K562 (cell line): Measurements from ENCODE around the gene STARD6. TPM values are rescaled to one million over a fixed set of nuclear protein-coding genes. Genes with fewer than 3 reads are reported as not detected.
A peak's percentile ranks its signal among the peaks of the same experiment; 100 is the strongest.

Experiments used
- BCL6 ChIP-seq: fragments of 250-450 bp; sonication (Bioruptor Pico); IDR thresholded peaks from 2 replicates; pipeline ENCODE4 v1.4.0; 2020
- CCNT2 ChIP-seq: IDR thresholded peaks from 2 replicates; pipeline ENCODE4 v1.6.1; 2011; ENCODE audit warnings: borderline replicate concordance, low read depth, mild to moderate bottlenecking, moderate library complexity, mixed read lengths, low read length; ENCODE audit not compliant: insufficient read length; ENCODE audit errors: extremely low read depth
- DMBX1 ChIP-seq: fragments of 250-450 bp; sonication (Bioruptor Pico); IDR thresholded peaks from 2 replicates; pipeline ENCODE4 v1.8.0; 2022; ENCODE audit warnings: inconsistent platforms, mild to moderate bottlenecking, moderate library complexity, borderline replicate concordance
- HMG20B ChIP-seq: fragments of 250-450 bp; sonication (Bioruptor Pico); IDR thresholded peaks from 2 replicates; pipeline ENCODE4 v1.5.0; 2021; ENCODE audit warnings: mild to moderate bottlenecking
- HNRNPH1 ChIP-seq: fragments of 200-400 bp; formaldehyde crosslinking; optimal IDR thresholded peaks from 2 replicates; pipeline ENCODE3; 2017; ENCODE audit warnings: low read depth, mild to moderate bottlenecking, low read length, moderate library complexity
- NONO ChIP-seq, 2 experiments: fragments of 200-400 bp in 1 of 2; fragments of 450-650 bp in 1 of 2; formaldehyde crosslinking in 1 of 2; IDR thresholded peaks; 2 replicates each; pipeline ENCODE4 v1.6.1; 2017; ENCODE audit warnings: low read depth in 2 of 2, mild to moderate bottlenecking in 2 of 2, moderate library complexity in 2 of 2, low read length in 1 of 2
- PATZ1 ChIP-seq: fragments of 250-450 bp; sonication (Bioruptor Pico); IDR thresholded peaks from 2 replicates; pipeline ENCODE4 v1.5.0; 2020; ENCODE audit warnings: mild to moderate bottlenecking, borderline replicate concordance
- POLR2AphosphoS2 ChIP-seq: IDR thresholded peaks from 2 replicates; pipeline ENCODE4 v1.6.1; 2012; ENCODE audit warnings: low read length, improper control_type of control experiment
- POLR2H ChIP-seq: IDR thresholded peaks from 2 replicates; pipeline ENCODE4 v1.6.1; 2016; ENCODE audit warnings: missing genetic modification characterization, low read depth, mild to moderate bottlenecking, control low read depth, missing compliant biosample characterization, moderate library complexity
- TEAD4 ChIP-seq, 2 experiments: sonication (generic) in 1 of 2; formaldehyde crosslinking in 1 of 2; IDR thresholded peaks; 2 replicates each; pipeline versions ENCODE4 v1.6.1 to v1.8.0; 2012 to 2022; ENCODE audit warnings: borderline replicate concordance in 1 of 2, inconsistent platforms in 1 of 2, low read length in 1 of 2, mild to moderate bottlenecking in 1 of 2, missing genetic modification reagents in 1 of 2
- ZBTB33 ChIP-seq: sonication (generic); formaldehyde crosslinking; IDR thresholded peaks from 2 replicates; pipeline ENCODE4 v1.8.1; 2023; ENCODE audit warnings: mild to moderate bottlenecking, missing genetic modification reagents
- ZNF175 ChIP-seq: fragments of 200-800 bp; sonication (Bioruptor generic); IDR thresholded peaks from 2 replicates; pipeline ENCODE4 v1.6.1; 2016; ENCODE audit warnings: low read depth, mild to moderate bottlenecking, missing genetic modification characterization, missing compliant biosample characterization
- ZNF431 ChIP-seq: sonication (generic); formaldehyde crosslinking; IDR thresholded peaks from 2 replicates; pipeline ENCODE4 v1.8.0; 2022; ENCODE audit warnings: mild to moderate bottlenecking, missing genetic modification reagents
- polyA plus RNA-seq, 8 experiments: library from polyadenylated mRNA; depleted of rRNA in 4 of 8; stranded (reverse) in 5 of 8; unstranded in 3 of 8; fragments of >200 nt; fragmentation: Nextera tagmentation in 2 of 8; fragmentation: Illumina TruSeq in 1 of 8; extraction: Ambion mirVana in 2 of 8; extraction: Trizol in 1 of 8; gene quantifications; 2 replicates each; pipeline versions ENCODE4 v1.2.1 to v1.2.3, GENCODE V29; 2011 to 2014; ENCODE audit warnings: inconsistent platforms in 1 of 8, missing spikeins in 1 of 8
- total RNA-seq, 7 experiments: library from RNA; depleted of rRNA in 6 of 7; stranded (reverse); fragments of >200 nt in 6 of 7; fragmentation: Illumina TruSeq in 2 of 7; extraction: Trizol in 2 of 7; gene quantifications; 2 replicates each; pipeline versions ENCODE4 v1.2.1 to v1.2.3, GENCODE V29; 2011 to 2021; ENCODE audit warnings: low replicate concordance in 1 of 7
- TF ChIP-seq, protein P1 (sequence below): fragments of 250-450 bp; sonication (Bioruptor Pico); IDR thresholded peaks from 2 replicates; pipeline ENCODE4 v1.8.0; 2022; ENCODE audit warnings: moderate library complexity, mild to moderate bottlenecking, inconsistent platforms
- TF ChIP-seq, protein P2 (sequence below): fragments of 450-650 bp; IDR thresholded peaks from 2 replicates; pipeline ENCODE4 v1.6.1; 2017; ENCODE audit warnings: antibody characterized with exemption, mild to moderate bottlenecking

STARD6 gene
- total and polyA plus RNA-seq, 9 of the 15 experiments (the other 6 are each of a cell fraction or from before 2014, with no cell fraction given), result 0.11 to 0.15 TPM; not detected in 7

- TF ChIP-seq ZNF175 (CRISPR knock-in tag) (no peak), NONO (IDR thresholded peaks at IDR 0.05; ENCODE audit: low read depth in 2 of 2, low read length in 1 of 2) (0 out of 4 replicates have a peak, but pooled peaks of 1 of the 2 experiments have one; percentile 34), ZBTB33 (no peak), DMBX1 (no peak), POLR2AphosphoS2 (no peak), ZNF431 (CRISPR knock-in tag) (no peak), HMG20B (no peak), BCL6 (CRISPR knock-in tag) (no peak), PATZ1 (CRISPR knock-in tag) (no peak), HNRNPH1 (no peak), TEAD4 (IDR thresholded peaks at IDR 0.05; ENCODE audit: low read length) (no peak), TEAD4 (CRISPR knock-in tag; IDR thresholded peaks at IDR 0.05; ENCODE audit: borderline replicate concordance) (no peak), POLR2H (peak; percentile 48), CCNT2 (peak; percentile 25)
- TF ChIP-seq, protein P1, sequence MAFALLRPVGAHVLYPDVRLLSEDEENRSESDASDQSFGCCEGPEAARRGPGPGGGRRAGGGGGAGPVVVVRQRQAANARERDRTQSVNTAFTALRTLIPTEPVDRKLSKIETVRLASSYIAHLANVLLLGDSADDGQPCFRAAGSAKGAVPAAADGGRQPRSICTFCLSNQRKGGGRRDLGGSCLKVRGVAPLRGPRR (CRISPR knock-in tag), result no peak
- TF ChIP-seq, protein P2, sequence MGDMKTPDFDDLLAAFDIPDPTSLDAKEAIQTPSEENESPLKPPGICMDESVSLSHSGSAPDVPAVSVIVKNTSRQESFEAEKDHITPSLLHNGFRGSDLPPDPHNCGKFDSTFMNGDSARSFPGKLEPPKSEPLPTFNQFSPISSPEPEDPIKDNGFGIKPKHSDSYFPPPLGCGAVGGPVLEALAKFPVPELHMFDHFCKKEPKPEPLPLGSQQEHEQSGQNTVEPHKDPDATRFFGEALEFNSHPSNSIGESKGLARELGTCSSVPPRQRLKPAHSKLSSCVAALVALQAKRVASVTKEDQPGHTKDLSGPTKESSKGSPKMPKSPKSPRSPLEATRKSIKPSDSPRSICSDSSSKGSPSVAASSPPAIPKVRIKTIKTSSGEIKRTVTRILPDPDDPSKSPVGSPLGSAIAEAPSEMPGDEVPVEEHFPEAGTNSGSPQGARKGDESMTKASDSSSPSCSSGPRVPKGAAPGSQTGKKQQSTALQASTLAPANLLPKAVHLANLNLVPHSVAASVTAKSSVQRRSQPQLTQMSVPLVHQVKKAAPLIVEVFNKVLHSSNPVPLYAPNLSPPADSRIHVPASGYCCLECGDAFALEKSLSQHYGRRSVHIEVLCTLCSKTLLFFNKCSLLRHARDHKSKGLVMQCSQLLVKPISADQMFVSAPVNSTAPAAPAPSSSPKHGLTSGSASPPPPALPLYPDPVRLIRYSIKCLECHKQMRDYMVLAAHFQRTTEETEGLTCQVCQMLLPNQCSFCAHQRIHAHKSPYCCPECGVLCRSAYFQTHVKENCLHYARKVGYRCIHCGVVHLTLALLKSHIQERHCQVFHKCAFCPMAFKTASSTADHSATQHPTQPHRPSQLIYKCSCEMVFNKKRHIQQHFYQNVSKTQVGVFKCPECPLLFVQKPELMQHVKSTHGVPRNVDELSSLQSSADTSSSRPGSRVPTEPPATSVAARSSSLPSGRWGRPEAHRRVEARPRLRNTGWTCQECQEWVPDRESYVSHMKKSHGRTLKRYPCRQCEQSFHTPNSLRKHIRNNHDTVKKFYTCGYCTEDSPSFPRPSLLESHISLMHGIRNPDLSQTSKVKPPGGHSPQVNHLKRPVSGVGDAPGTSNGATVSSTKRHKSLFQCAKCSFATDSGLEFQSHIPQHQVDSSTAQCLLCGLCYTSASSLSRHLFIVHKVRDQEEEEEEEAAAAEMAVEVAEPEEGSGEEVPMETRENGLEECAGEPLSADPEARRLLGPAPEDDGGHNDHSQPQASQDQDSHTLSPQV, result no peak
These were observed at the start of gene STARD6, which contains the start of gene C18orf54 (continued) for GRCh38 chr18:54357660-54358494.
